Progenitor cell of endocrine pancreas (in vitro differentiated cells): ENCODE data around the gene RNASET2. TPM values are rescaled to one million over a fixed set of nuclear protein-coding genes. Genes with fewer than 3 reads are reported as not detected.

ENCODE experiments used
- DNase-seq: peaks from one replicate; pipeline ENCODE4 v3.0.0; 2021; ENCODE audit warnings: low spot score; ENCODE audit not compliant: unreplicated experiment
- H3K27ac Mint-ChIP-seq: 2 replicates; pipeline ENCODE4 v1.8.0; 2021; ENCODE audit warnings: mild to moderate bottlenecking, moderate library complexity, mixed read lengths
- H3K27me3 Mint-ChIP-seq: 2 replicates; pipeline ENCODE4 v1.8.0; 2021; ENCODE audit warnings: mixed read lengths
- H3K36me3 Mint-ChIP-seq: 2 replicates; pipeline ENCODE4 v1.8.0; 2022; ENCODE audit warnings: mixed read lengths; ENCODE audit not compliant: insufficient read depth
- H3K4me1 Mint-ChIP-seq: 2 replicates; pipeline ENCODE4 v1.8.0; 2021; ENCODE audit warnings: low read depth, mixed read lengths
- H3K4me3 Mint-ChIP-seq: 2 replicates; pipeline ENCODE4 v1.8.0; 2021; ENCODE audit warnings: low read depth, mild to moderate bottlenecking, moderate library complexity, mixed read lengths
- H3K9me3 Mint-ChIP-seq: 2 replicates; pipeline ENCODE4 v1.8.0; 2021; ENCODE audit warnings: low read depth, mixed read lengths
- CTCF ChIP-seq: fragments of 200-600 bp; sonication (generic); IDR thresholded peaks from one replicate; pipeline ENCODE4 v1.5.0; 2021; ENCODE audit warnings: antibody characterized with exemption, mild to moderate bottlenecking; ENCODE audit not compliant: unreplicated experiment
- total RNA-seq: library from RNA; stranded (reverse); gene quantifications from 2 replicates; pipeline ENCODE4 v1.2.1, GENCODE V29; 2021

Gene RNASET2
- total RNA-seq, 1 donor from 2014 or later, result 27.9 TPM

DNA sequence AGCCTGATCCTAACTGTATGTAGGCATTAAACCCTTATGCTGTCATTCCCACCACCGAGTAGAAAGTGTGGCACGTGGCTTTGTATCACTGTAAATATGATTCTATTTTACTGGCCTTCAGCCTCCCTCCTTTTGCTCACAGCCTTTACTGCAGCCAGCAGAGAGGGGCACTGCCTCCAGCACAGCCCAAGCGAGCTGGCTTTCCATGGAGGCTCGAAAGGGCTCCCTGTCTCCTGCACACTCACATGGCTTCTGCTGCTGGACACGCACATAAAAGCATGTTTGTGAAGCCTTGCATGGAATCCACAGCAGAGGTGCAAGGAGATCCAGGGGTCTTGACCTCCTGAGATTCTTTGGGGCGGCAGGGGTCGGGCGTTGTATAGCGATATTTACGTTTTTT is 51.3 kb downstream of the RNASET2 start:
- Mint-ChIP-seq H3K4me3 (no peak overlapping the region), H3K36me3 (peaks cover 1% of the 10 kb centered on the region), H3K4me1 (no peaks in the 10 kb centered on the region), H3K27ac (no peak overlapping the region), H3K27me3 (peaks cover 13% of the 10 kb centered on the region), H3K9me3 (peaks cover 6% of the 10 kb centered on the region)
- DNase-seq, result no peak
- no peak for TF ChIP-seq CTCF

GRCh38 chr6:166904101-166904746 is 52.1 kb downstream of the RNASET2 start:
- H3K36me3 Mint-ChIP-seq, result peaks cover 1% of the 10 kb centered on the region
- H3K27me3 Mint-ChIP-seq, result peaks cover 13% of the 10 kb centered on the region
- no peaks in the 10 kb centered on the region for H3K4me1 Mint-ChIP-seq
- H3K27ac Mint-ChIP-seq, result peak overlapping the region; percentile 25
- DNase-seq, result no peak
- no peak overlapping the region for H3K4me3 Mint-ChIP-seq
- H3K9me3 Mint-ChIP-seq, result peaks cover 9% of the 10 kb centered on the region
- TF ChIP-seq CTCF, result no peak

- peaks cover 2% of the 10 kb centered on the region for H3K36me3 Mint-ChIP-seq
Measured at GRCh38 chr6:166903500-166903899, 52.9 kb downstream of the RNASET2 start.

GRCh38 chr6:166903027-166903426 is 53.3 kb downstream of the RNASET2 start:
- Mint-ChIP-seq H3K4me3 (no peak overlapping the region), H3K27ac (no peak overlapping the region), H3K27me3 (peaks cover 14% of the 10 kb centered on the region), H3K9me3 (peaks cover 12% of the 10 kb centered on the region), H3K4me1 (no peaks in the 10 kb centered on the region), H3K36me3 (peaks cover 3% of the 10 kb centered on the region)
- TF ChIP-seq CTCF, result no peak
- no peak for DNase-seq

More at GRCh38 chr6:166903500-166903899, 52.9 kb downstream of the RNASET2 start:
- H3K27me3 Mint-ChIP-seq, result peaks cover 15% of the 10 kb centered on the region
- no peak overlapping the region for H3K27ac Mint-ChIP-seq
- no peaks in the 10 kb centered on the region for H3K4me1 Mint-ChIP-seq
- no peak for TF ChIP-seq CTCF
- H3K9me3 Mint-ChIP-seq, result peaks cover 11% of the 10 kb centered on the region
- DNase-seq, result no peak
- no peak overlapping the region for H3K4me3 Mint-ChIP-seq

GRCh38 chr6:166902211-166902755 is 54.1 kb downstream of the RNASET2 start:
- H3K27me3 Mint-ChIP-seq, result peaks cover 14% of the 10 kb centered on the region
- H3K4me1 Mint-ChIP-seq, result no peaks in the 10 kb centered on the region
- no peak overlapping the region for H3K4me3 Mint-ChIP-seq
- H3K36me3 Mint-ChIP-seq, result peaks cover 3% of the 10 kb centered on the region
- DNase-seq, result no peak
- no peak overlapping the region for H3K27ac Mint-ChIP-seq
- H3K9me3 Mint-ChIP-seq, result peaks cover 12% of the 10 kb centered on the region
- no peak for TF ChIP-seq CTCF
